ENCODE results near the gene HFM1. TPM values are rescaled to one million over a fixed set of nuclear protein-coding genes. Genes with fewer than 3 reads are reported as not detected.

HFM1 gene
- total RNA-seq, 3 donors from 2014 or later: 0.48 to 4.6 (median 0.73) TPM

- no peak for TF ChIP-seq POLR2A (IDR thresholded peaks at IDR 0.05)
- no peak for TF ChIP-seq POLR2AphosphoS5 (IDR thresholded peaks at IDR 0.05)
- no peak for TF ChIP-seq CTCF (IDR thresholded peaks at IDR 0.05)
- Histone ChIP-seq H3K27me3 (no peaks in the 10 kb centered on the region), H3K27ac (no peak overlapping the region), H3K4me1 (no peaks in the 10 kb centered on the region), H3K36me3 (no peaks in the 10 kb centered on the region), H3K9me3 (peaks cover 0 to 3% of the 10 kb centered on the region in 2 donors), H3K4me3 (no peak overlapping the region)
- intact Hi-C loops (cut with DNase I; ENCODE audit: low total_unique reads): no loop called here
- DNase-seq (ENCODE audit: low spot score in 2 of 2): no peak
These were observed 79.2 kb downstream of the HFM1 start for GRCh38 chr1:91325456-91325855.

- intact Hi-C loops (cut with DNase I; ENCODE audit: low total_unique reads): no loop called here
These were observed 90.0 kb downstream of the HFM1 start for GRCh38 chr1:91314643-91315042.

GRCh38 chr1:91311672-91312071 is 93.0 kb downstream of the HFM1 start:
- no peak overlapping the region for H3K4me3 ChIP-seq
- H3K9me3 ChIP-seq: peaks cover 12 to 17% of the 10 kb centered on the region in 2 donors
- H3K27ac ChIP-seq: no peak overlapping the region
- no peaks in the 10 kb centered on the region for H3K36me3 ChIP-seq
- TF ChIP-seq POLR2AphosphoS5 (IDR thresholded peaks at IDR 0.05) (no peak), POLR2A (IDR thresholded peaks at IDR 0.05) (no peak), CTCF (IDR thresholded peaks at IDR 0.05) (no peak)
- intact Hi-C loops (cut with DNase I; ENCODE audit: low total_unique reads): no loop called here
- no peak for DNase-seq (ENCODE audit: low spot score in 2 of 2)
- H3K27me3 ChIP-seq: no peaks in the 10 kb centered on the region
- no peaks in the 10 kb centered on the region for H3K4me1 ChIP-seq

More at GRCh38 chr1:91314643-91315042, 90.0 kb downstream of the HFM1 start:
- no peak for DNase-seq (ENCODE audit: low spot score in 2 of 2)
- TF ChIP-seq POLR2AphosphoS5 (IDR thresholded peaks at IDR 0.05) (no peak), CTCF (IDR thresholded peaks at IDR 0.05) (no peak), POLR2A (IDR thresholded peaks at IDR 0.05) (no peak)
- H3K4me3 ChIP-seq: no peak overlapping the region
- H3K27ac ChIP-seq: no peak overlapping the region
- H3K9me3 ChIP-seq: no peaks in the 10 kb centered on the region
- no peaks in the 10 kb centered on the region for H3K27me3 ChIP-seq
- H3K4me1 ChIP-seq: no peaks in the 10 kb centered on the region
- H3K36me3 ChIP-seq: no peaks in the 10 kb centered on the region

- H3K36me3 ChIP-seq: no peaks in the 10 kb centered on the region
- no peak overlapping the region for H3K4me3 ChIP-seq
- no peaks in the 10 kb centered on the region for H3K27me3 ChIP-seq
- H3K9me3 ChIP-seq: peaks cover 17% of the 10 kb centered on the region in 2 donors
- DNase-seq (ENCODE audit: low spot score in 2 of 2): no peak
- TF ChIP-seq CTCF (IDR thresholded peaks at IDR 0.05): no peak
- no peak for TF ChIP-seq POLR2AphosphoS5 (IDR thresholded peaks at IDR 0.05)
- no peak for TF ChIP-seq POLR2A (IDR thresholded peaks at IDR 0.05)
- H3K4me1 ChIP-seq: no peaks in the 10 kb centered on the region
- no peak overlapping the region for H3K27ac ChIP-seq
- intact Hi-C loops (cut with DNase I; ENCODE audit: low total_unique reads): no loop called here
These were observed 96.1 kb downstream of the HFM1 start for GRCh38 chr1:91308544-91308943.

- Histone ChIP-seq H3K9me3 (peaks cover 17 to 23% of the 10 kb centered on the region in 2 donors), H3K4me3 (no peak overlapping the region), H3K36me3 (no peaks in the 10 kb centered on the region), H3K27ac (no peak overlapping the region), H3K27me3 (no peaks in the 10 kb centered on the region), H3K4me1 (no peaks in the 10 kb centered on the region)
- DNase-seq (ENCODE audit: low spot score in 2 of 2): no peak
- intact Hi-C loops (cut with DNase I; ENCODE audit: low total_unique reads): no loop called here
- TF ChIP-seq POLR2A (IDR thresholded peaks at IDR 0.05) (no peak), POLR2AphosphoS5 (IDR thresholded peaks at IDR 0.05) (no peak), CTCF (IDR thresholded peaks at IDR 0.05) (no peak)
These were observed 96.7 kb downstream of the HFM1 start for GRCh38 chr1:91307784-91308409.

All from breast epithelium (tissue), 4 donors.